Hepatocyte (in vitro differentiated cells): ENCODE measurements around the gene GPRIN3.

Source experiments
- CTCF ChIP-seq: fragments of 200-600 bp; sonication (generic); IDR thresholded peaks from 2 replicates; pipeline ENCODE4 v1.5.1; 2016; ENCODE audit warnings: antibody characterized with exemption, mild to moderate bottlenecking; ENCODE audit not compliant: poor library complexity
- EZH2 ChIP-seq: fragments of 200-600 bp; sonication (generic); IDR thresholded peaks from 2 replicates; pipeline ENCODE4 v1.6.1; 2016; ENCODE audit warnings: antibody characterized with exemption, mild to moderate bottlenecking, borderline replicate concordance
- EZH2phosphoT487 ChIP-seq: fragments of 200-600 bp; sonication (generic); IDR thresholded peaks from one replicate; pipeline ENCODE4 v1.6.1; 2018; ENCODE audit warnings: antibody characterized with exemption, mild to moderate bottlenecking, low read depth, moderate library complexity; ENCODE audit not compliant: unreplicated experiment, severe bottlenecking

- TF ChIP-seq CTCF: no peak
- TF ChIP-seq EZH2: no peak
- TF ChIP-seq EZH2phosphoT487: no peak
Observed at GRCh38 chr4:89253935-89254334, 53.7 kb downstream of the GPRIN3 start.
